GM23338 (cell line): ENCODE data around the gene KIRREL3.

Source experiments
- CREB1 ChIP-seq: fragments of 250-450 bp; sonication (Bioruptor Pico); IDR thresholded peaks from 2 replicates; pipeline ENCODE4 v1.5.0; 2020; ENCODE audit warnings: low read depth, mild to moderate bottlenecking, moderate library complexity
- CTCF ChIP-seq, 2 experiments: fragments of 200-600 bp in 1 of 2; sonication (generic) in 1 of 2; conservative IDR thresholded peaks; 2 replicates each; pipeline versions ENCODE4 v1.5.1 to v1.6.1; 2016 to 2017; ENCODE audit warnings: antibody characterized with exemption in 2 of 2, low read depth in 2 of 2, mild to moderate bottlenecking in 2 of 2, moderate library complexity in 1 of 2
- ETS1 ChIP-seq: IDR thresholded peaks from 2 replicates; pipeline ENCODE4 v1.6.1; 2016; ENCODE audit warnings: antibody characterized with exemption
- EZH2 ChIP-seq: fragments of 200-600 bp; sonication (generic); IDR thresholded peaks from one replicate; pipeline ENCODE4 v1.8.0; 2017; ENCODE audit warnings: antibody characterized with exemption, mild to moderate bottlenecking, low read depth; ENCODE audit not compliant: unreplicated experiment
- POLR2AphosphoS5 ChIP-seq: IDR thresholded peaks from 2 replicates; pipeline ENCODE4 v1.6.1; 2016; ENCODE audit warnings: antibody characterized with exemption, low read depth

GRCh38 chr11:127027000-127027399 is 26.4 kb upstream of the KIRREL3 start:
- TF ChIP-seq EZH2 (no peak), CTCF (conservative IDR thresholded peaks at IDR 0.05; ENCODE audit: low read depth in 2 of 2) (no peak), POLR2AphosphoS5 (no peak), ETS1 (no peak), CREB1 (CRISPR knock-in tag) (no peak)
